K562 (cell line): ENCODE measurements around the gene RPL3. TPM values are rescaled to one million over a fixed set of nuclear protein-coding genes. Genes with fewer than 3 reads are reported as not detected.

Experiments used
- ATAC-seq: fragments of 200-7000 bp; cut with Tn5 transposase; 3 replicates; pipeline ENCODE4 v1.9.1; 2020; ENCODE audit warnings: moderate library complexity
- BruUV-seq: library from RNA; stranded (reverse); fragments of 400-500 nt; replicated peaks from 2 replicates; lab custom pipeline; 2021; lab: Mats Ljungman, UMichigan
- CTCF ChIA-PET: fragments of 300-600 bp; formaldehyde crosslinking; extraction: SDS; loops from one replicate; lab custom pipeline; 2021; ENCODE audit warnings: low intra/inter-chr PET ratio; lab: Yijun Ruan, JAX
- POLR2A ChIA-PET: fragments of 300-600, 350-650 bp; sonication (Branson Sonifier 250); formaldehyde crosslinking; extraction: SDS; loops from one replicate; lab custom pipeline; 2021; ENCODE audit warnings: antibody characterized with exemption, inconsistent platforms; lab: Yijun Ruan, JAX
- DNase-seq, 4 experiments: peaks; one replicate each; pipeline versions ENCODE4 v3.0.0 to v3.0.0-alpha.2; 2011 to 2018; ENCODE audit warnings: low spot score in 3 of 4, mixed read lengths in 3 of 4; ENCODE audit errors: extremely low read depth in 1 of 4
- FAIRE-seq: peaks from 2 replicates; lab custom pipeline; 2011; peaks lifted over from hg19 to GRCh38; lab: Jason Lieb, UNC
- H2AFZ ChIP-seq: 2 replicates; pipeline ENCODE4 v1.6.0; 2011; ENCODE audit warnings: low read depth, low read length, control low read depth, inconsistent platforms
- H3K27ac ChIP-seq: fragments of 200-600 bp; 3 replicates; pipeline ENCODE4 v1.8.0; 2011; ENCODE audit warnings: low read depth, mild to moderate bottlenecking, control low read depth, inconsistent platforms, low read length, moderate library complexity, mixed read lengths; ENCODE audit errors: extremely low read depth
- H3K27me3 ChIP-seq, 2 experiments: fragments of 300-600 bp in 1 of 2; 2 replicates in 1 of 2; 3 replicates in 1 of 2; pipeline versions ENCODE4 v1.6.0 to v1.8.0; 2011; ENCODE audit warnings: inconsistent platforms in 2 of 2, low read length in 2 of 2, mild to moderate bottlenecking in 1 of 2, mixed read lengths in 1 of 2, moderate library complexity in 1 of 2; ENCODE audit not compliant: control insufficient read depth in 2 of 2, insufficient read depth in 2 of 2
- H3K36me3 ChIP-seq: fragments of 300-600 bp; 3 replicates; pipeline ENCODE4 v1.8.0; 2011; ENCODE audit warnings: mild to moderate bottlenecking, low read length, inconsistent platforms; ENCODE audit not compliant: control insufficient read depth, insufficient read depth
- H3K4me1 ChIP-seq, 2 experiments: fragments of 200-600 bp in 1 of 2; replicated peaks in 1 of 2; 2 replicates in 1 of 2; 3 replicates in 1 of 2; pipeline versions ENCODE4 v1.5.1 to v1.8.0; 2011; ENCODE audit warnings: inconsistent platforms in 2 of 2, low read length in 2 of 2, mild to moderate bottlenecking in 1 of 2, mixed read lengths in 1 of 2, moderate library complexity in 1 of 2; ENCODE audit not compliant: control insufficient read depth in 2 of 2, insufficient read depth in 2 of 2
- H3K4me2 ChIP-seq: 2 replicates; pipeline ENCODE4 v1.6.1; 2011; ENCODE audit warnings: low read length, control low read depth, inconsistent platforms, mixed read lengths; ENCODE audit not compliant: insufficient read depth
- H3K4me3 ChIP-seq: fragments of 200-600 bp; sonication (generic), shearing (Covaris generic); 2 replicates; pipeline ENCODE4 v1.5.1; 2016; ENCODE audit warnings: control low read depth, inconsistent platforms
- H3K79me2 ChIP-seq: fragments of 200-600 bp; 3 replicates; pipeline ENCODE4 v1.8.0; 2011; ENCODE audit warnings: low read length, inconsistent platforms; ENCODE audit not compliant: control insufficient read depth, insufficient read depth
- H3K9ac ChIP-seq, 2 experiments: 2 replicates each; pipeline versions ENCODE4 v1.6.0 to v1.6.1; 2011; ENCODE audit warnings: low read depth in 2 of 2, low read length in 2 of 2, control low read depth in 1 of 2, inconsistent platforms in 1 of 2, mild to moderate bottlenecking in 1 of 2, mixed read lengths in 1 of 2; ENCODE audit not compliant: insufficient read depth in 1 of 2
- H3K9me1 ChIP-seq: one replicate; pipeline ENCODE4 v1.6.0; 2011; ENCODE audit warnings: inconsistent platforms, mild to moderate bottlenecking, low read length, moderate library complexity; ENCODE audit not compliant: control insufficient read depth, insufficient read depth
- H3K9me3 ChIP-seq: replicated peaks from 2 replicates; pipeline ENCODE4 v1.5.1; 2011; ENCODE audit warnings: low read depth, low read length, inconsistent platforms; ENCODE audit not compliant: control insufficient read depth, insufficient read depth
- H4K20me1 ChIP-seq: replicated peaks from 2 replicates; pipeline ENCODE4 v1.6.1; 2011; ENCODE audit warnings: low read length, inconsistent platforms, mixed read lengths; ENCODE audit not compliant: control insufficient read depth, insufficient read depth
- ATF3 ChIP-seq, 2 experiments: fragments of 450-650 bp in 1 of 2; sonication (generic) in 1 of 2; formaldehyde crosslinking in 1 of 2; IDR thresholded peaks in 1 of 2; conservative IDR thresholded peaks in 1 of 2; 2 replicates each; pipeline versions ENCODE4 v1.6.1 to v1.8.1; 2016 to 2023; ENCODE audit warnings: mild to moderate bottlenecking in 2 of 2, moderate library complexity in 2 of 2, inconsistent platforms in 1 of 2, missing genetic modification reagents in 1 of 2
- CEBPB ChIP-seq: fragments of 450-650 bp; IDR thresholded peaks from 2 replicates; pipeline ENCODE4 v1.6.1; 2016; ENCODE audit warnings: missing genetic modification characterization, missing compliant biosample characterization
- ETS1 ChIP-seq: conservative IDR thresholded peaks from 2 replicates; pipeline ENCODE4 v1.6.1; 2011; ENCODE audit warnings: low read depth, mild to moderate bottlenecking, low read length; ENCODE audit not compliant: control insufficient read depth
- FUS ChIP-seq: fragments of 200-400 bp; formaldehyde crosslinking; optimal IDR thresholded peaks from 2 replicates; pipeline ENCODE3; 2017; ENCODE audit warnings: low read depth, low read length
- HES1 ChIP-seq: fragments of 450-650 bp; IDR thresholded peaks from 2 replicates; pipeline ENCODE4 v1.6.1; 2016; ENCODE audit warnings: low read depth, mild to moderate bottlenecking, moderate library complexity
- MLLT1 ChIP-seq, 2 experiments: fragments of 450-650 bp; IDR thresholded peaks; 2 replicates each; pipeline ENCODE4 v1.6.1; 2016
- PKNOX1 ChIP-seq: fragments of 450-650 bp; IDR thresholded peaks from 2 replicates; pipeline ENCODE4 v1.6.1; 2016
- POLR2AphosphoS2 ChIP-seq: IDR thresholded peaks from 2 replicates; pipeline ENCODE4 v1.6.1; 2012; ENCODE audit warnings: low read length, improper control_type of control experiment
- SMC3 ChIP-seq: conservative IDR thresholded peaks from 2 replicates; pipeline ENCODE4 v1.6.1; 2011; ENCODE audit warnings: low read depth, low read length, improper control_type of control experiment; ENCODE audit not compliant: insufficient read depth
- THRA ChIP-seq: fragments of 450-650 bp; IDR thresholded peaks from 2 replicates; pipeline ENCODE4 v1.6.1; 2017; ENCODE audit warnings: mild to moderate bottlenecking, moderate library complexity
- XRCC3 ChIP-seq: fragments of 450-650 bp; IDR thresholded peaks from 2 replicates; pipeline ENCODE4 v1.6.1; 2017; ENCODE audit warnings: mild to moderate bottlenecking, moderate library complexity
- ZBTB43 ChIP-seq: sonication (generic); formaldehyde crosslinking; IDR thresholded peaks from 2 replicates; pipeline ENCODE4 v1.8.0; 2023; ENCODE audit warnings: mild to moderate bottlenecking, missing genetic modification reagents
- ZNF121 ChIP-seq: sonication (generic); formaldehyde crosslinking; conservative IDR thresholded peaks from 2 replicates; pipeline ENCODE4 v1.8.0; 2022; ENCODE audit warnings: missing genetic modification reagents
- WGBS: fragments of 100-300 bp; shearing (Covaris generic); methylation state at CpG from one replicate; pipeline ENCODE4 v1.1.6; 2016; ENCODE audit warnings: low coverage, mixed read lengths; ENCODE audit not compliant: insufficient coverage; ENCODE audit errors: missing lambda C conversion rate; 5-methylcytosine and 5-hydroxymethylcytosine counted together
- in situ Hi-C: fragments of 300-500 bp; cut with MboI; formaldehyde crosslinking; loops from 4 replicates; pipeline ENCODE4 v1.15.0; 2018; ENCODE audit warnings: inconsistent platforms, mixed read lengths
- intact Hi-C: fragments of 100-400 bp; cut with micrococcal nuclease; formaldehyde crosslinking; loops from 2 replicates; pipeline ENCODE4 v1.14.2; 2022
- polyA plus RNA-seq, 8 experiments: library from polyadenylated mRNA; depleted of rRNA in 4 of 8; stranded (reverse) in 5 of 8; unstranded in 3 of 8; fragments of >200 nt; fragmentation: Nextera tagmentation in 2 of 8; fragmentation: Illumina TruSeq in 1 of 8; extraction: Ambion mirVana in 2 of 8; extraction: Trizol in 1 of 8; gene quantifications; 2 replicates each; pipeline versions ENCODE4 v1.2.1 to v1.2.3, GENCODE V29; 2011 to 2014; ENCODE audit warnings: inconsistent platforms in 1 of 8, missing spikeins in 1 of 8
- total RNA-seq, 7 experiments: library from RNA; depleted of rRNA in 6 of 7; stranded (reverse); fragments of >200 nt in 6 of 7; fragmentation: Illumina TruSeq in 2 of 7; extraction: Trizol in 2 of 7; gene quantifications; 2 replicates each; pipeline versions ENCODE4 v1.2.1 to v1.2.3, GENCODE V29; 2011 to 2021; ENCODE audit warnings: low replicate concordance in 1 of 7

RPL3 gene
- total and polyA plus RNA-seq, 9 of the 15 experiments (the other 6 are each of a cell fraction or from before 2014, with no cell fraction given): 1,624 to 4,066 (median 2,565) TPM

GRCh38 chr22:39345231-39345630 lies 25.8 kb upstream of the RPL3 start:
- Histone ChIP-seq H3K4me1 (peaks cover 12 to 15% of the 10 kb centered on the region in 2 experiments; a peak in 4 of 5 replicates), H3K9me3 (no peaks in the 10 kb centered on the region), H3K36me3 (no peaks in the 10 kb centered on the region), H3K79me2 (no peaks in the 10 kb centered on the region; the same call in 2 of the 3 replicates), H3K9me1 (no peaks in the 10 kb centered on the region), H3K4me3 (no peak overlapping the region), H2AFZ (no peak overlapping the region), H4K20me1 (no peaks in the 10 kb centered on the region), H3K27ac (no peak overlapping the region), H3K9ac (no peak overlapping the region), H3K4me2 (no peak overlapping the region), H3K27me3 (no peaks in the 10 kb centered on the region)
- peak; percentile 78 for TF ChIP-seq ZNF121 (CRISPR knock-in tag)
- no peak for TF ChIP-seq MLLT1 (IDR thresholded peaks at IDR 0.05)
- TF ChIP-seq CEBPB: peak; percentile 77
- TF ChIP-seq HES1: no peak
- no peak for TF ChIP-seq FUS
- TF ChIP-seq ZBTB43 (CRISPR knock-in tag): no peak
- TF ChIP-seq SMC3: no peak
- no peak for TF ChIP-seq ETS1
- TF ChIP-seq PKNOX1: no peak
- no peak for TF ChIP-seq POLR2AphosphoS2
- 0 out of 2 replicates have a peak, but pooled peaks have one; percentile 10 for TF ChIP-seq ATF3 (IDR thresholded peaks at IDR 0.05)
- no peak for TF ChIP-seq ATF3 (CRISPR knock-in tag; conservative IDR thresholded peaks at IDR 0.05)
- no peak for TF ChIP-seq XRCC3
- no peak for TF ChIP-seq THRA
- CTCF ChIA-PET: no interaction called here
- no peak for FAIRE-seq
- intact Hi-C loops (no loop called here), in situ Hi-C loops (no loop called here)
- WGBS: 100% methylated on average over 3 of the region's 4 CpGs
- no peak for DNase-seq
- POLR2A ChIA-PET: interaction anchor here (0.6 to 1.0 kb wide), 2 partner anchors 26 to 45 kb away, joined by 3 to 4 read pairs; partner anchors contain the start of gene RPL3
- no peak for ATAC-seq
- no TSS peak for BruUV-seq
